ENCODE results near the gene HS1BP3.

The HS1BP3 gene

DNA sequence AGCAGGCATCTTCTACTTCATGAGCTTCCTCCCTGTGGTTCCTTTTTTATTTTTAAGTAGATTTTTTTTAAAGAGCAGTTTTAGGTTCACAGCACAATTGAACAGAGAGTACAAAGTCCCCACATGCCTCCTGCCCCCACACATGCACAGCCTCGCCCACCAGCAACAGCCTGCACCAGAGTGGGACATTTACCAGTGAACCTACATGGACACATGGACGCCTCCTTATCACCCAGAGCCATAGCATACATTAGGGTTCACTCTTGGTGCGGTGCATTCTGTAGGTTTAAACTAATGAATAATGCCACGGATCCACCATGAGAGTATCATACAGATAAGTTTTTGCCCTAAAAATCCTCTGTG lies 40.9 kb downstream of the HS1BP3 start:
- Histone ChIP-seq H3K4me3 (ENCODE audit: low read length) (no peak overlapping the region), H3K79me2 (ENCODE audit: control insufficient read depth, low read length) (no peaks in the 10 kb centered on the region), H3K27ac (ENCODE audit: low read depth, low read length) (no peak overlapping the region), H3K4me2 (ENCODE audit: low read length) (no peak overlapping the region), H3K36me3 (ENCODE audit: control insufficient read depth, low read length) (no peaks in the 10 kb centered on the region), H3K9me2 (replicated peaks; ENCODE audit: control insufficient read depth, low read length) (no peaks in the 10 kb centered on the region), H3K27me3 (ENCODE audit: control insufficient read depth, low read length) (peaks cover 3% of the 10 kb centered on the region; the same call in 1 of the 2 replicates), H4K20me1 (ENCODE audit: control insufficient read depth, insufficient read depth, low read depth, low read length) (no peaks in the 10 kb centered on the region), H3K4me1 (ENCODE audit: control insufficient read depth, low read length) (no peaks in the 10 kb centered on the region), H3K9me3 (ENCODE audit: control insufficient read depth, insufficient read depth, low read length) (peaks cover 4% of the 10 kb centered on the region; the same call in 1 of the 2 replicates), H3F3A (ENCODE audit: control insufficient read depth, insufficient read depth) (no peaks in the 10 kb centered on the region)
- no peak for TF ChIP-seq EZH2phosphoT487 (IDR thresholded peaks at IDR 0.05; ENCODE audit: borderline replicate concordance, low read length)
- TF ChIP-seq, protein P1, sequence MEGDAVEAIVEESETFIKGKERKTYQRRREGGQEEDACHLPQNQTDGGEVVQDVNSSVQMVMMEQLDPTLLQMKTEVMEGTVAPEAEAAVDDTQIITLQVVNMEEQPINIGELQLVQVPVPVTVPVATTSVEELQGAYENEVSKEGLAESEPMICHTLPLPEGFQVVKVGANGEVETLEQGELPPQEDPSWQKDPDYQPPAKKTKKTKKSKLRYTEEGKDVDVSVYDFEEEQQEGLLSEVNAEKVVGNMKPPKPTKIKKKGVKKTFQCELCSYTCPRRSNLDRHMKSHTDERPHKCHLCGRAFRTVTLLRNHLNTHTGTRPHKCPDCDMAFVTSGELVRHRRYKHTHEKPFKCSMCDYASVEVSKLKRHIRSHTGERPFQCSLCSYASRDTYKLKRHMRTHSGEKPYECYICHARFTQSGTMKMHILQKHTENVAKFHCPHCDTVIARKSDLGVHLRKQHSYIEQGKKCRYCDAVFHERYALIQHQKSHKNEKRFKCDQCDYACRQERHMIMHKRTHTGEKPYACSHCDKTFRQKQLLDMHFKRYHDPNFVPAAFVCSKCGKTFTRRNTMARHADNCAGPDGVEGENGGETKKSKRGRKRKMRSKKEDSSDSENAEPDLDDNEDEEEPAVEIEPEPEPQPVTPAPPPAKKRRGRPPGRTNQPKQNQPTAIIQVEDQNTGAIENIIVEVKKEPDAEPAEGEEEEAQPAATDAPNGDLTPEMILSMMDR (IDR thresholded peaks at IDR 0.05; ENCODE audit: low read depth, low read length, poor library complexity, severe bottlenecking): no peak

DNA sequence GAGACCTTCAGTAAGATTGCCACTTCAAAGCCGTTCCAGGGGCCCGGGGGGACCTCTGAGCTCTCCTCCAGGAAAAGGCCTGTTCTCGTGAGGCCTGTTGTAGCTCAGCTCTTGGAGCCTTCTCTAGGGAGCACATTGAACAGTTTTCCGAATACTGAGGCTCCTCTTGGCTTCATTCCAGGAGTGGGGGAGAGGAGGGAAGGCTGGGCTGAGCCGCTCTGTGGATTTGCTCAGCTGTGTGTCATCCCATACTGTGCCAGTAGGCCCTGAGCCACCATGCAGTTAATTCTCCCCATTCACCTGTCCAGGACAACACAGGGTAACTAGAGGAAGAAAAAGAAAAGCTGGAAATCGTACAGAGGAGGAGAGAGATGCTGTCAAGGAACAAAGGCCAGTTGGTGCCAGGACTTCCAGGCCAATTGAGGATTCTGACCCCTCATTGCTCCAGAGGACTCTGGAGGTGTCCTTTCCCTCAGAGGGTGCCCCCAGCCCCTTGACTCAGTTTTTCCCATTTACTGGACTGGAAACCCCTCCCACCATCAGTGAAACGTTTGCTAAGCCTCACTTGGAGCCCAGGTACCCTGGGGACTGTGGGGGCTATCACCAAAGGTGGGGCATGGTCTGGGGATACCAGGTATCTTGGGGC lies 41.4 kb downstream of the HS1BP3 start:
- Histone ChIP-seq H3K4me2 (ENCODE audit: low read length) (no peak overlapping the region), H3K79me2 (ENCODE audit: control insufficient read depth, low read length) (no peaks in the 10 kb centered on the region)
- TF ChIP-seq EZH2phosphoT487 (IDR thresholded peaks at IDR 0.05; ENCODE audit: borderline replicate concordance, low read length): no peak
- TF ChIP-seq, protein P1 (IDR thresholded peaks at IDR 0.05; ENCODE audit: low read depth, low read length, poor library complexity, severe bottlenecking): no peak

DNA sequence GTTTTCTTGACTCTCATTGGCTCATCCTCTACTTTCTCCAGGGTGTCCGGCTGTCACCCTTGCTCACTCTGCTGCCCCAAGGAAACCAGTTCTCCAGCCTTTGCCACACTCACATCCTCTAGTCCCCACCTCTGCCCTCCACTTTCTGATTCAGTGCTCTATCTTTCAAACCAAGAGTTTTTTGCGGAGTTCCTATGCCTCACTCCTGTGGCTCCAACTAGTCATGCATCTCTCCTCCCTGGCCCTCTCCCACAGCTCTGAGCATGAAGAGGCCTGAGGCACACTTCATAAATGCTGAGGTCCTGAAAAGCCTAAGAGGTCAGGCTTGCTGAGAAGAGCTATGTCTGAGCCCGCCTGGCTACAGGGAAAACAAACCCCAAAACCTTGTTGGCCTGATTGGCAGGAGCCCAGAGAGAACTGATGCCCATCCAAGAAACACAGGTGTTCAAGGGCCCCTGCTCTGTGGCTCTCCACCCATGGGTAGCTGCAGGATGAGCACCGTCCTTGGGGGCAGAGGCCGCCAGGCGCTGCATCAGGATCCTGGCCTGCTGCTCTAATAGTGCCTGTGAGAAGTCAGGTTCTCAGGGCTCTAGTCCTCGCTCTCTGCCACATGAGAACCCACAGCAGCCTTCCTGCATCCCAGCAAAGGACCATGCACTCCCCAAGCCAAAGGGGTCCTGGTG lies 42.1 kb downstream of the HS1BP3 start:
- Histone ChIP-seq H3K9me3 (ENCODE audit: control insufficient read depth, insufficient read depth, low read length) (peaks cover 4% of the 10 kb centered on the region; the same call in 1 of the 2 replicates), H3F3A (ENCODE audit: control insufficient read depth, insufficient read depth) (no peaks in the 10 kb centered on the region), H3K9me2 (replicated peaks; ENCODE audit: control insufficient read depth, low read length) (no peaks in the 10 kb centered on the region), H3K4me1 (ENCODE audit: control insufficient read depth, low read length) (no peaks in the 10 kb centered on the region), H4K20me1 (ENCODE audit: control insufficient read depth, insufficient read depth, low read depth, low read length) (no peaks in the 10 kb centered on the region), H3K27ac (ENCODE audit: low read depth, low read length) (no peak overlapping the region), H3K79me2 (ENCODE audit: control insufficient read depth, low read length) (no peaks in the 10 kb centered on the region), H3K27me3 (ENCODE audit: control insufficient read depth, low read length) (peaks cover 10% of the 10 kb centered on the region), H3K4me3 (ENCODE audit: low read length) (no peak overlapping the region), H3K36me3 (ENCODE audit: control insufficient read depth, low read length) (no peaks in the 10 kb centered on the region), H3K4me2 (ENCODE audit: low read length) (no peak overlapping the region)
- no peak for TF ChIP-seq EZH2phosphoT487 (IDR thresholded peaks at IDR 0.05; ENCODE audit: borderline replicate concordance, low read length)
- TF ChIP-seq, protein P1 (IDR thresholded peaks at IDR 0.05; ENCODE audit: low read depth, low read length, poor library complexity, severe bottlenecking): no peak

More for the DNA sequence above, 41.4 kb downstream of the HS1BP3 start:
- no peaks in the 10 kb centered on the region for H3K9me2 ChIP-seq (replicated peaks; ENCODE audit: control insufficient read depth, low read length)
- no peak overlapping the region for H3K4me3 ChIP-seq (ENCODE audit: low read length)
- H3K9me3 ChIP-seq (ENCODE audit: control insufficient read depth, insufficient read depth, low read length): peaks cover 4% of the 10 kb centered on the region; the same call in 1 of the 2 replicates
- no peaks in the 10 kb centered on the region for H4K20me1 ChIP-seq (ENCODE audit: control insufficient read depth, insufficient read depth, low read depth, low read length)
- peaks cover 5% of the 10 kb centered on the region for H3K27me3 ChIP-seq (ENCODE audit: control insufficient read depth, low read length)
- H3F3A ChIP-seq (ENCODE audit: control insufficient read depth, insufficient read depth): no peaks in the 10 kb centered on the region
- no peak overlapping the region for H3K27ac ChIP-seq (ENCODE audit: low read depth, low read length)
- no peaks in the 10 kb centered on the region for H3K36me3 ChIP-seq (ENCODE audit: control insufficient read depth, low read length)
- H3K4me1 ChIP-seq (ENCODE audit: control insufficient read depth, low read length): no peaks in the 10 kb centered on the region

Measured in DOHH2 (cell line).